ENCODE results near the gene ZDHHC14.

Gene ZDHHC14

DNA sequence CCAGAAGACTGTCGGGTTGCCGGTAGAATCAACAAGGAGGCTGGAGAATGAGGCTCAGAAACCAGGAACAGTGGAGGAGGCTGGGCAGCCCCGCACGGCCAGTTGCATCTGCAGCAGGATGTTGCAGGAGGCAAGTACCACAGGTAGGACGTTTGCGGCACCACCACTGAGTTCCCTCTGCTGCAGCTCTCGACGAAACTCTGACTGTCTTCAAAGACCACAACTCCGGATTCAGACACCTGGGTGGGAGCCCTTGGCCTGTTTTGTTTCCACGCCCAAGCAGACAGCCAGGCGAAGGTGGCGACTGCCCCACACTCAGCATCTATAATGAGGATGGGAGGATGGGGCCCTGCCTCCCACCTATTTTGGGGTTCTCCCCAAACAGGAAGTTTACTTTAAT lies 218.2 kb downstream of the ZDHHC14 start:
- no peak overlapping the region for H3K4me2 ChIP-seq
- no peaks in the 10 kb centered on the region for H3K27me3 ChIP-seq (ENCODE audit: insufficient read depth, low read depth)
- TF ChIP-seq, protein P1, sequence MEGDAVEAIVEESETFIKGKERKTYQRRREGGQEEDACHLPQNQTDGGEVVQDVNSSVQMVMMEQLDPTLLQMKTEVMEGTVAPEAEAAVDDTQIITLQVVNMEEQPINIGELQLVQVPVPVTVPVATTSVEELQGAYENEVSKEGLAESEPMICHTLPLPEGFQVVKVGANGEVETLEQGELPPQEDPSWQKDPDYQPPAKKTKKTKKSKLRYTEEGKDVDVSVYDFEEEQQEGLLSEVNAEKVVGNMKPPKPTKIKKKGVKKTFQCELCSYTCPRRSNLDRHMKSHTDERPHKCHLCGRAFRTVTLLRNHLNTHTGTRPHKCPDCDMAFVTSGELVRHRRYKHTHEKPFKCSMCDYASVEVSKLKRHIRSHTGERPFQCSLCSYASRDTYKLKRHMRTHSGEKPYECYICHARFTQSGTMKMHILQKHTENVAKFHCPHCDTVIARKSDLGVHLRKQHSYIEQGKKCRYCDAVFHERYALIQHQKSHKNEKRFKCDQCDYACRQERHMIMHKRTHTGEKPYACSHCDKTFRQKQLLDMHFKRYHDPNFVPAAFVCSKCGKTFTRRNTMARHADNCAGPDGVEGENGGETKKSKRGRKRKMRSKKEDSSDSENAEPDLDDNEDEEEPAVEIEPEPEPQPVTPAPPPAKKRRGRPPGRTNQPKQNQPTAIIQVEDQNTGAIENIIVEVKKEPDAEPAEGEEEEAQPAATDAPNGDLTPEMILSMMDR (conservative IDR thresholded peaks at IDR 0.05; ENCODE audit: low read depth, low read length): no peak
- no peaks in the 10 kb centered on the region for H3K36me3 ChIP-seq (ENCODE audit: insufficient read depth)
- H3K27ac ChIP-seq: no peak overlapping the region
- no peaks in the 10 kb centered on the region for H3K79me2 ChIP-seq (ENCODE audit: insufficient read depth, low read depth)
- H4K20me1 ChIP-seq (ENCODE audit: insufficient read depth): no peaks in the 10 kb centered on the region
- no peak overlapping the region for H3K4me3 ChIP-seq (IDR thresholded peaks at IDR 0.05; ENCODE audit: insufficient read depth, low read depth, low read length)
- H3K4me1 ChIP-seq (ENCODE audit: low read depth, poor library complexity, severe bottlenecking): no peaks in the 10 kb centered on the region
- no peak overlapping the region for H2AFZ ChIP-seq (ENCODE audit: low read depth)
- no peak overlapping the region for H3K9ac ChIP-seq

GRCh38 chr6:157600807-157601206 lies 219.8 kb downstream of the ZDHHC14 start:
- H3K4me2 ChIP-seq: no peak overlapping the region
- no peaks in the 10 kb centered on the region for H3K79me2 ChIP-seq (ENCODE audit: insufficient read depth, low read depth)
- H3K27me3 ChIP-seq (ENCODE audit: insufficient read depth, low read depth): no peaks in the 10 kb centered on the region
- no peak overlapping the region for H2AFZ ChIP-seq (ENCODE audit: low read depth)
- TF ChIP-seq, protein P1 (conservative IDR thresholded peaks at IDR 0.05; ENCODE audit: low read depth, low read length): no peak
- no peak overlapping the region for H3K9ac ChIP-seq
- H3K27ac ChIP-seq: no peak overlapping the region
- no peaks in the 10 kb centered on the region for H4K20me1 ChIP-seq (ENCODE audit: insufficient read depth)
- no peaks in the 10 kb centered on the region for H3K36me3 ChIP-seq (ENCODE audit: insufficient read depth)
- H3K4me3 ChIP-seq (IDR thresholded peaks at IDR 0.05; ENCODE audit: insufficient read depth, low read depth, low read length): no peak overlapping the region
- H3K4me1 ChIP-seq (ENCODE audit: low read depth, poor library complexity, severe bottlenecking): no peaks in the 10 kb centered on the region

- TF ChIP-seq, protein P1 (conservative IDR thresholded peaks at IDR 0.05; ENCODE audit: low read depth, low read length): no peak
- no peak overlapping the region for H2AFZ ChIP-seq (ENCODE audit: low read depth)
- H3K9ac ChIP-seq: no peak overlapping the region
Observed at GRCh38 chr6:157602521-157603295, 221.7 kb downstream of the ZDHHC14 start.

DNA sequence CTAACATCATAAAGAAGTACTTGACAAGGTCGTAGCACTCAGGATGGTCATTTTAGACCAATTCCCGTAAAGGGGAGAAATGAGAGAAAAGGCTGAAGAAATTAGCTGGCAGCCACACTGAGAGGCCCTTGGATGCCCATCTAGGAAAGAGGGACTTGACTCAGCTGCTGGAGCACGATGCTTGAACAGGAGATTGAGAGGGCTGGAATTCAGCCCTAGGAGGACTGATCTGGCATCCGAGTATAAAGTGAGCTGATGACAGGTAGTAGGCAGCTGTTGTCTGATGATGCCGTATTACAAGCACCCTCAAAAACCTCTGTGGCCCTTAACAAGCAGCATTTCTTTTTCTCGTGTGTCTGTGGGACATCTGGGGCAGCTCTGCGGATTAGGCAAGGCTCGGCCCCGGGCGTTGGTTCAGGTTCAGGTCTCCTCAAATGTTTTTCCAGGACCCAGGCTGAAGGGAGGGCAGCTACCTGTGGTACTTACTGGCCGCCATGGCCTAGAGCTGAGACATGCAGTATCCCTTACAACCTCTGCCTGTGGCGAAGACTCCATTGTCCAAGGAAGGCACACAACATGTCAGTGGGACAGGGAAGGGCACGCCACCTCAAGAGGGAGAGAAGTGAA lies 222.4 kb downstream of the ZDHHC14 start:
- TF ChIP-seq, protein P1 (conservative IDR thresholded peaks at IDR 0.05; ENCODE audit: low read depth, low read length): no peak
- H3K27ac ChIP-seq: no peak overlapping the region

More at GRCh38 chr6:157602521-157603295, 221.7 kb downstream of the ZDHHC14 start:
- no peaks in the 10 kb centered on the region for H3K79me2 ChIP-seq (ENCODE audit: insufficient read depth, low read depth)
- no peaks in the 10 kb centered on the region for H3K4me1 ChIP-seq (ENCODE audit: low read depth, poor library complexity, severe bottlenecking)
- H3K27ac ChIP-seq: no peak overlapping the region
- no peak overlapping the region for H3K4me3 ChIP-seq (IDR thresholded peaks at IDR 0.05; ENCODE audit: insufficient read depth, low read depth, low read length)
- no peaks in the 10 kb centered on the region for H3K36me3 ChIP-seq (ENCODE audit: insufficient read depth)
- no peaks in the 10 kb centered on the region for H3K27me3 ChIP-seq (ENCODE audit: insufficient read depth, low read depth)
- H4K20me1 ChIP-seq (ENCODE audit: insufficient read depth): no peaks in the 10 kb centered on the region
- no peak overlapping the region for H3K4me2 ChIP-seq

More for the DNA sequence above, 222.4 kb downstream of the ZDHHC14 start:
- Histone ChIP-seq H3K4me2 (no peak overlapping the region), H3K36me3 (ENCODE audit: insufficient read depth) (no peaks in the 10 kb centered on the region), H3K4me1 (ENCODE audit: low read depth, poor library complexity, severe bottlenecking) (no peaks in the 10 kb centered on the region), H3K79me2 (ENCODE audit: insufficient read depth, low read depth) (no peaks in the 10 kb centered on the region), H2AFZ (ENCODE audit: low read depth) (no peak overlapping the region), H3K9ac (no peak overlapping the region), H3K4me3 (IDR thresholded peaks at IDR 0.05; ENCODE audit: insufficient read depth, low read depth, low read length) (no peak overlapping the region), H3K27me3 (ENCODE audit: insufficient read depth, low read depth) (no peaks in the 10 kb centered on the region), H4K20me1 (ENCODE audit: insufficient read depth) (no peaks in the 10 kb centered on the region)
